ENCODE data around the gene RABEPK. TPM values are rescaled to one million over a fixed set of nuclear protein-coding genes. Genes with fewer than 3 reads are reported as not detected.
"Not testable (repeated sequence)": the region's sequence is repeated elsewhere in the genome, so short reads cannot be mapped to it uniquely, and the experiment has no call there.

RABEPK gene
- total RNA-seq, 1 experiment from 2014 or later = 43.6 TPM

DNA sequence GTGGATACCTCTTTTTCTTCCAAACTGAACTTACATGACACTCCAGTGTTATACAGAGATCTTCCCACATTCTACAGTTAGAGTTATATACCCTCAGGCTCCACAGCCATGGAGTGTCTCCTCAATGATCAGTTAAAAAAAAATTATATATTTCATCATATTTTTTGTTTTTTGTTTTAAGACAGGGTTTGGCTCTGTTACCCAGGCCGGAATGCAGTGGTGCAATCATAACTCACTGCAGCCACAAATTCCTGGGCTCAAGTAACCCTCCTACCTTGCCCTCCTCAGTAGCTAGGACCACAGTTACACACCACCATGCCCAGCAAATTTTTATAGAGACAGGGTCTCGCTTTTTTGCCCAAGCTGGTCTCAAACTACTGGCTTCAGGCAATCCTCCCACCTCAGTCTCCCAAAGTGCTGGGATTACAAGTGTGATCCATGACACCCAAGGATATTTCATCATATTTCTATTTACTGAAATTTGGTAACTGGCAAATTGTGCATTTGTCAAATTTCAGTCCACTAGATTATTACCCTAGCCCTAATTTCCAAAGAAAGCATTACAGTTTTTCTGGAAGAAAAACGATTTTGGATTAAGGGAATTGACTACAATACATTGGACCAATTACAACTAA lies 38.9 kb upstream of the RABEPK start:
- CTCF ChIA-PET = interaction anchor here (0.6 kb wide), 1 partner anchor 16 kb away, joined by 3 read pairs; no protein-coding TSS in a partner anchor

DNA sequence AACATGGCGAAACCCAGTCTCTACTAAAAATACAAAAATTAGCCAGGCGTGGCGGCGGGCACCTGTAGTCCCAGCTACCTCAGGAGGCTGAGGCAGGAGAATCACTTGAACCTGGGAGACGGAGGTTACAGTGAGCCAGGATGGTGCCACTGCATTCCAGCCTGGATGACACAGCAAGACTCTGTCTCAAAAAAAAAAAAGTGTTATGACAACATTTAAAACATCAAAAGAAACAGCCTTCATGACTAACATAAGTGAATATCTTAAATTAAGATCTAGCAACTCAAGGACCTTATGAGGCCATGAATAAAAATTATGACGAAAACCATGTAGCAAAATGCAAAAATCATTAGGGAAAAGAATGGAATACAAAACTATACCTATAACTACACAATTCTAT lies 37.5 kb upstream of the RABEPK start:
- DNase-seq (ENCODE audit: low spot score); BruUV-seq (replicated peaks); H3K4me3 ChIP-seq (ENCODE audit: low read depth, low read length, poor library complexity, severe bottlenecking); H3K9me3 ChIP-seq (ENCODE audit: low read depth, low read length, poor library complexity, severe bottlenecking); intact Hi-C loops (cut with micrococcal nuclease; ENCODE audit: unreplicated experiment); POLR2A ChIA-PET (ENCODE audit: low non-redundant PET); CTCF ChIA-PET; H3K27ac ChIP-seq (ENCODE audit: low read depth, low read length, poor library complexity, severe bottlenecking); H3K36me3 ChIP-seq (ENCODE audit: insufficient read depth, low read length, poor library complexity, severe bottlenecking); H3K27me3 ChIP-seq (replicated peaks; ENCODE audit: insufficient read depth, low read depth, low read length, poor library complexity); H3K4me1 ChIP-seq (ENCODE audit: insufficient read depth, low read length, poor library complexity, severe bottlenecking): not testable (repeated sequence)

More for the DNA sequence above, 38.9 kb upstream of the RABEPK start:
- H3K27ac ChIP-seq (ENCODE audit: low read depth, low read length, poor library complexity, severe bottlenecking) = no peak overlapping the region
- H3K4me1 ChIP-seq (ENCODE audit: insufficient read depth, low read length, poor library complexity, severe bottlenecking) = no peaks in the 10 kb centered on the region
- no peak for DNase-seq (ENCODE audit: low spot score)
- no TSS peak for BruUV-seq (replicated peaks)
- intact Hi-C loops (cut with micrococcal nuclease; ENCODE audit: unreplicated experiment) = no loop called here
- no peak overlapping the region for H3K4me3 ChIP-seq (ENCODE audit: low read depth, low read length, poor library complexity, severe bottlenecking)
- H3K27me3 ChIP-seq (replicated peaks; ENCODE audit: insufficient read depth, low read depth, low read length, poor library complexity) = no peaks in the 10 kb centered on the region
- TF ChIP-seq EZH2 (IDR thresholded peaks at IDR 0.05; ENCODE audit: borderline replicate concordance, low read depth, low read length, poor library complexity, severe bottlenecking) = no peak
- TF ChIP-seq, protein P1, sequence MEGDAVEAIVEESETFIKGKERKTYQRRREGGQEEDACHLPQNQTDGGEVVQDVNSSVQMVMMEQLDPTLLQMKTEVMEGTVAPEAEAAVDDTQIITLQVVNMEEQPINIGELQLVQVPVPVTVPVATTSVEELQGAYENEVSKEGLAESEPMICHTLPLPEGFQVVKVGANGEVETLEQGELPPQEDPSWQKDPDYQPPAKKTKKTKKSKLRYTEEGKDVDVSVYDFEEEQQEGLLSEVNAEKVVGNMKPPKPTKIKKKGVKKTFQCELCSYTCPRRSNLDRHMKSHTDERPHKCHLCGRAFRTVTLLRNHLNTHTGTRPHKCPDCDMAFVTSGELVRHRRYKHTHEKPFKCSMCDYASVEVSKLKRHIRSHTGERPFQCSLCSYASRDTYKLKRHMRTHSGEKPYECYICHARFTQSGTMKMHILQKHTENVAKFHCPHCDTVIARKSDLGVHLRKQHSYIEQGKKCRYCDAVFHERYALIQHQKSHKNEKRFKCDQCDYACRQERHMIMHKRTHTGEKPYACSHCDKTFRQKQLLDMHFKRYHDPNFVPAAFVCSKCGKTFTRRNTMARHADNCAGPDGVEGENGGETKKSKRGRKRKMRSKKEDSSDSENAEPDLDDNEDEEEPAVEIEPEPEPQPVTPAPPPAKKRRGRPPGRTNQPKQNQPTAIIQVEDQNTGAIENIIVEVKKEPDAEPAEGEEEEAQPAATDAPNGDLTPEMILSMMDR (conservative IDR thresholded peaks at IDR 0.05; ENCODE audit: low read depth, low read length) = no peak
- H3K9me3 ChIP-seq (ENCODE audit: low read depth, low read length, poor library complexity, severe bottlenecking) = no peaks in the 10 kb centered on the region
- peaks cover 7% of the 10 kb centered on the region for H3K36me3 ChIP-seq (ENCODE audit: insufficient read depth, low read length, poor library complexity, severe bottlenecking)
- POLR2A ChIA-PET (ENCODE audit: low non-redundant PET) = no interaction called here

DNA sequence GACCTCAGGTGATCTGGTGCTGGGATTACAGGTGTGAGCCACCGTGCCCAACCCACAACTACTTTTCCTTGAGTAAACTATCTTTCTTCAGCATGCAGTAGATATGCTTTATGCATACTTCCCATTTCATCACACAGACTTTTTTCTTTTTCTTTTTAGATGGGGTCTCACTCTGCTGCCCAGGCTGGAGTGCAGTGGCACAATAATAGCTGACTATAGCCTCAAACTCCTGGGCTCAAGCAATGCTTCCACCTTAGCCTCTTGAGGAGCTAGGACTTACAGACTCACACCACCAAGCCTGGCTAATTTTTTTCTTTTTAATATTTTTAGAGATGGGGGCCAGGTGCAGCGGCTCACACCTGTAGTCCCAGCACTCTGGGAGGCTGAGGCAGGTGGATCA lies 33.6 kb upstream of the RABEPK start:
- Histone ChIP-seq H3K4me3 (ENCODE audit: low read depth, low read length, poor library complexity, severe bottlenecking) (no peak overlapping the region), H3K36me3 (ENCODE audit: insufficient read depth, low read length, poor library complexity, severe bottlenecking) (peaks cover 5% of the 10 kb centered on the region), H3K27ac (ENCODE audit: low read depth, low read length, poor library complexity, severe bottlenecking) (no peak overlapping the region), H3K27me3 (replicated peaks; ENCODE audit: insufficient read depth, low read depth, low read length, poor library complexity) (no peaks in the 10 kb centered on the region), H3K4me1 (ENCODE audit: insufficient read depth, low read length, poor library complexity, severe bottlenecking) (peaks cover 2% of the 10 kb centered on the region), H3K9me3 (ENCODE audit: low read depth, low read length, poor library complexity, severe bottlenecking) (no peaks in the 10 kb centered on the region)
- intact Hi-C loops (cut with micrococcal nuclease; ENCODE audit: unreplicated experiment) = no loop called here
- no TSS peak for BruUV-seq (replicated peaks)
- POLR2A ChIA-PET (ENCODE audit: low non-redundant PET) = no interaction called here
- CTCF ChIA-PET = no interaction called here
- TF ChIP-seq EZH2 (IDR thresholded peaks at IDR 0.05; ENCODE audit: borderline replicate concordance, low read depth, low read length, poor library complexity, severe bottlenecking) = no peak
- TF ChIP-seq, protein P1 (conservative IDR thresholded peaks at IDR 0.05; ENCODE audit: low read depth, low read length) = no peak
- DNase-seq (ENCODE audit: low spot score) = no peak

DNA sequence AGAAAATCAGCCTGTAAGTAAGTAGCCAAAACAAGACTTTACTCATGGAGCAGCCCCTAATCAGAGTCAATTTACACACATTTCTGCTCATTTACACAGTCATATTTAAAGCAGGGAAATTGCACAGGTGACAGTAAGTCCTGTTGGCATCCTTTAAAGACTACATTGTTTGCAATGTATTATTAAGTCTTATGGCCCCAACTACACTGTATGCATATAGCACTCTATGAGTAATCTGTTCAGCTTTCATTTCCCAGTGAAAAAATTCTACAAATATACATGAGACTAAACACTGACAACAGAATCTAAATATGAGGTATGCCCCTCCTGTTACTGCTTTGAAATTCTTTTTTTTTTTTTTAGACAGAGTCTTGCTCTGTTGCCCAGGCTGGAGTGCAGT lies 30.4 kb upstream of the RABEPK start:
- TF ChIP-seq, protein P1 (conservative IDR thresholded peaks at IDR 0.05; ENCODE audit: low read depth, low read length) = no peak
- TF ChIP-seq EZH2 (IDR thresholded peaks at IDR 0.05; ENCODE audit: borderline replicate concordance, low read depth, low read length, poor library complexity, severe bottlenecking) = no peak
- Histone ChIP-seq H3K4me1 (ENCODE audit: insufficient read depth, low read length, poor library complexity, severe bottlenecking) (peaks cover 24% of the 10 kb centered on the region), H3K36me3 (ENCODE audit: insufficient read depth, low read length, poor library complexity, severe bottlenecking) (peaks cover 5% of the 10 kb centered on the region), H3K9me3 (ENCODE audit: low read depth, low read length, poor library complexity, severe bottlenecking) (no peaks in the 10 kb centered on the region), H3K27me3 (replicated peaks; ENCODE audit: insufficient read depth, low read depth, low read length, poor library complexity) (no peaks in the 10 kb centered on the region), H3K4me3 (ENCODE audit: low read depth, low read length, poor library complexity, severe bottlenecking) (no peak overlapping the region), H3K27ac (ENCODE audit: low read depth, low read length, poor library complexity, severe bottlenecking) (no peak overlapping the region)
- intact Hi-C loops (cut with micrococcal nuclease; ENCODE audit: unreplicated experiment) = loop anchor here (5.0 kb wide), 1 partner anchor 52 kb away; no protein-coding TSS in a partner anchor
- CTCF ChIA-PET = no interaction called here
- POLR2A ChIA-PET (ENCODE audit: low non-redundant PET) = no interaction called here
- BruUV-seq (replicated peaks) = no TSS peak
- no peak for DNase-seq (ENCODE audit: low spot score)

Data from A673 (cell line).